Endothelial cell of umbilical vein (primary cell): ENCODE measurements around the gene KIF15. TPM values are rescaled to one million over a fixed set of nuclear protein-coding genes. Genes with fewer than 3 reads are reported as not detected.

Experiments
- BruUV-seq: library from RNA; stranded (reverse); fragments of 400-500 nt; replicated peaks from 2 replicates; lab custom pipeline; 2021; lab: Mats Ljungman, UMichigan
- CTCF ChIA-PET: fragments of 300-600, 350-600 bp; sonication (Branson Sonifier 250); formaldehyde crosslinking; loops from one replicate; lab custom pipeline; 2021; ENCODE audit warnings: antibody characterized with exemption, inconsistent platforms; lab: Charles Lee
- POLR2A ChIA-PET: fragments of 300-600, 350-600 bp; sonication (Branson Sonifier 250); formaldehyde crosslinking; loops from one replicate; lab custom pipeline; 2021; ENCODE audit warnings: antibody characterized with exemption, inconsistent platforms; lab: Charles Lee
- DNase-seq: peaks from one replicate; pipeline ENCODE4 v3.0.0-alpha.2; 2011; ENCODE audit warnings: low read depth, low spot score
- FAIRE-seq: peaks from 2 replicates; lab custom pipeline; 2011; peaks lifted over from hg19 to GRCh38; lab: Jason Lieb, UNC
- H2AFZ ChIP-seq: 2 replicates; pipeline ENCODE4 v1.6.0; 2012; ENCODE audit warnings: low read depth, low read length, control low read depth, inconsistent platforms
- H3K27ac ChIP-seq: 2 replicates; pipeline ENCODE4 v1.5.1; 2011; ENCODE audit warnings: low read depth, mild to moderate bottlenecking, control low read depth, low read length, moderate library complexity; ENCODE audit not compliant: insufficient read depth
- H3K27me3 ChIP-seq, 2 experiments: 2 replicates each; pipeline versions ENCODE4 v1.6.0 to v1.6.1; 2011; ENCODE audit warnings: low read length in 2 of 2, mixed read lengths in 1 of 2; ENCODE audit not compliant: control insufficient read depth in 2 of 2, insufficient read depth in 2 of 2
- H3K36me3 ChIP-seq, 2 experiments: 2 replicates in 1 of 2; 3 replicates in 1 of 2; pipeline ENCODE4 v1.5.1; 2011; ENCODE audit warnings: low read length in 2 of 2, mild to moderate bottlenecking in 1 of 2, moderate library complexity in 1 of 2; ENCODE audit not compliant: control insufficient read depth in 2 of 2, insufficient read depth in 2 of 2; ENCODE audit errors: extremely low read depth in 1 of 2
- H3K4me1 ChIP-seq: 3 replicates; pipeline ENCODE4 v1.5.1; 2011; ENCODE audit warnings: mild to moderate bottlenecking, low read length; ENCODE audit not compliant: control insufficient read depth, insufficient read depth; ENCODE audit errors: extremely low read depth
- H3K4me2 ChIP-seq: 2 replicates; pipeline ENCODE4 v1.6.1; 2011; ENCODE audit warnings: low read length, control low read depth, mixed read lengths; ENCODE audit not compliant: insufficient read depth
- H3K4me3 ChIP-seq, 3 experiments: fragments of 200-600 bp in 1 of 3; sonication (generic), shearing (Covaris generic) in 1 of 3; replicated peaks in 1 of 3; 2 replicates each; pipeline ENCODE4 v1.5.1; 2011 to 2016; ENCODE audit warnings: control low read depth in 3 of 3, low read length in 3 of 3, mild to moderate bottlenecking in 2 of 3, inconsistent platforms in 1 of 3, low read depth in 1 of 3, moderate library complexity in 1 of 3; ENCODE audit not compliant: insufficient read depth in 1 of 3
- H3K79me2 ChIP-seq: 2 replicates; pipeline ENCODE4 v1.6.0; 2012; ENCODE audit warnings: low read length, inconsistent platforms; ENCODE audit not compliant: control insufficient read depth, insufficient read depth
- H3K9ac ChIP-seq: replicated peaks from 2 replicates; pipeline ENCODE3; 2011; ENCODE audit warnings: low read length, control low read depth; ENCODE audit not compliant: insufficient read depth; ENCODE audit errors: extremely low read depth
- H3K9me1 ChIP-seq: replicated peaks from 3 replicates; pipeline ENCODE4 v1.6.0; 2011; ENCODE audit warnings: mild to moderate bottlenecking, low read length; ENCODE audit not compliant: control insufficient read depth, insufficient read depth; ENCODE audit errors: extremely low read depth
- H3K9me3 ChIP-seq: replicated peaks from 2 replicates; pipeline ENCODE4 v1.5.1; 2012; ENCODE audit warnings: low read length, inconsistent platforms; ENCODE audit not compliant: control insufficient read depth, insufficient read depth
- H4K20me1 ChIP-seq: replicated peaks from 2 replicates; pipeline ENCODE3; 2011; ENCODE audit warnings: mild to moderate bottlenecking, low read length; ENCODE audit not compliant: control insufficient read depth, insufficient read depth; ENCODE audit errors: extremely low read depth
- CTCF ChIP-seq, 2 donors: IDR thresholded peaks; 1 replicate in 1 of 2; 2 replicates in 1 of 2; pipeline ENCODE4 v1.5.1; 2011; ENCODE audit warnings: low read length in 2 of 2, mild to moderate bottlenecking in 2 of 2, moderate library complexity in 2 of 2, control low read depth in 1 of 2, inconsistent platforms in 1 of 2, low read depth in 1 of 2; ENCODE audit not compliant: insufficient read depth in 1 of 2; ENCODE audit errors: extremely low read depth in 1 of 2
- EZH2 ChIP-seq: IDR thresholded peaks from 2 replicates; pipeline ENCODE4 v1.6.1; 2012; ENCODE audit warnings: borderline replicate concordance, low read depth, mild to moderate bottlenecking, moderate library complexity, low read length, inconsistent platforms; ENCODE audit not compliant: severe bottlenecking
- GATA2 ChIP-seq: IDR thresholded peaks from 2 replicates; pipeline ENCODE4 v1.7.0; 2011; ENCODE audit warnings: low read depth, mild to moderate bottlenecking, moderate library complexity, mixed read lengths, low read length; ENCODE audit not compliant: insufficient read length, insufficient read depth
- JUN ChIP-seq: IDR thresholded peaks from 2 replicates; pipeline ENCODE4 v1.6.1; 2011; ENCODE audit warnings: borderline replicate concordance, low read depth; ENCODE audit not compliant: insufficient read length, insufficient read depth
- MAX ChIP-seq: IDR thresholded peaks from 2 replicates; pipeline ENCODE4 v1.6.1; 2011; ENCODE audit not compliant: insufficient read depth, insufficient read length
- POLR2A ChIP-seq: IDR thresholded peaks from 2 replicates; pipeline ENCODE4 v1.6.1; 2012; ENCODE audit warnings: low read depth, mild to moderate bottlenecking, control low read depth, low read length
- POLR2AphosphoS5 ChIP-seq: IDR thresholded peaks from 2 replicates; pipeline ENCODE4 v1.6.1; 2012; ENCODE audit warnings: low read depth, mild to moderate bottlenecking, control low read depth, low read length, moderate library complexity; ENCODE audit not compliant: insufficient read depth
- dilution Hi-C: fragments of 300-500 bp; cut with MboI; formaldehyde crosslinking; loops from one replicate; pipeline ENCODE4 v1.15.0; 2019; ENCODE audit warnings: low sequenced_read_pairs; ENCODE audit not compliant: extremely low pct_ligation_motif_present
- intact Hi-C: fragments of 100-400 bp; cut with micrococcal nuclease; formaldehyde crosslinking; loops from one replicate; pipeline ENCODE4 v1.10.0; 2022
- polyA plus RNA-seq, 4 experiments: library from polyadenylated mRNA; depleted of rRNA in 3 of 4; stranded (reverse) in 3 of 4; unstranded in 1 of 4; fragments of >200 nt; gene quantifications; 2 replicates each; pipeline versions ENCODE4 v1.2.1 to v1.2.3, GENCODE V29; 2011 to 2012; ENCODE audit warnings: missing spikeins in 1 of 4
- total RNA-seq: library from RNA; stranded (reverse); gene quantifications from 2 replicates; pipeline ENCODE4 v1.2.3, GENCODE V29; 2021

The KIF15 gene
- total and polyA plus RNA-seq, 2 donors (not counting 3 experiments of a cell fraction or from before 2014, with no cell fraction given) = 2.2 to 21.6 TPM

- intact Hi-C loops (no loop called here), dilution Hi-C loops (no loop called here)
- Histone ChIP-seq H3K9me3 (no peaks in the 10 kb centered on the region), H4K20me1 (no peaks in the 10 kb centered on the region), H3K9me1 (no peaks in the 10 kb centered on the region), H3K27me3 (no peaks in the 10 kb centered on the region), H3K27ac (no peak overlapping the region), H3K4me2 (no peak overlapping the region), H3K36me3 (no peaks in the 10 kb centered on the region), H3K4me3 (no peak overlapping the region), H3K4me1 (peaks cover 12% of the 10 kb centered on the region), H3K9ac (no peak overlapping the region), H2AFZ (no peak overlapping the region), H3K79me2 (no peaks in the 10 kb centered on the region)
- no TSS peak for BruUV-seq
- DNase-seq = no peak
- POLR2A ChIA-PET = no interaction called here
- FAIRE-seq = no peak
- no peak for TF ChIP-seq GATA2
- no peak for TF ChIP-seq EZH2
- CTCF ChIA-PET = interaction anchor here (1.5 kb wide), 1 partner anchor 23 kb away, joined by 8 read pairs; no protein-coding TSS in a partner anchor
Observed at GRCh38 chr3:44890852-44891251, 129.3 kb downstream of the KIF15 start.

GRCh38 chr3:44892689-44893088 lies 131.1 kb downstream of the KIF15 start:
- no peak overlapping the region for H3K27ac ChIP-seq
- H3K4me2 ChIP-seq = no peak overlapping the region
- dilution Hi-C loops = no loop called here
- no peak overlapping the region for H3K9ac ChIP-seq
- intact Hi-C loops = no loop called here
- H3K36me3 ChIP-seq = no peaks in the 10 kb centered on the region
- no peaks in the 10 kb centered on the region for H4K20me1 ChIP-seq
- no peaks in the 10 kb centered on the region for H3K27me3 ChIP-seq
- H3K9me3 ChIP-seq = no peaks in the 10 kb centered on the region
- no peak for TF ChIP-seq JUN
- no peak for TF ChIP-seq POLR2AphosphoS5
- TF ChIP-seq POLR2A = no peak
- TF ChIP-seq CTCF (IDR thresholded peaks at IDR 0.05; ENCODE audit: extremely low read depth in 1 of 2, insufficient read depth in 1 of 2, low read depth in 1 of 2, low read length in 2 of 2) = no peak
- no peak for TF ChIP-seq EZH2
- no peak for TF ChIP-seq MAX
- no peaks in the 10 kb centered on the region for H3K9me1 ChIP-seq
- POLR2A ChIA-PET = no interaction called here
- H3K79me2 ChIP-seq = no peaks in the 10 kb centered on the region
- no TSS peak for BruUV-seq
- FAIRE-seq (no peak), DNase-seq (no peak)
- no peak overlapping the region for H2AFZ ChIP-seq
- no peaks in the 10 kb centered on the region for H3K4me1 ChIP-seq
- CTCF ChIA-PET = interaction anchor here (0.8 kb wide), 1 partner anchor 22 kb away, joined by 3 read pairs; no protein-coding TSS in a partner anchor
- H3K4me3 ChIP-seq = no peak overlapping the region
